C4-2B (cell line): ENCODE measurements around the gene ATP6V1B1.

Experiments used
- CTCF ChIP-seq: fragments of 450-650 bp; conservative IDR thresholded peaks from 2 replicates; pipeline ENCODE4 v1.5.1; 2017; ENCODE audit warnings: mild to moderate bottlenecking
- ZFX ChIP-seq: fragments of 450-650 bp; IDR thresholded peaks from 2 replicates; pipeline ENCODE4 v1.6.1; 2017

GRCh38 chr2:70957798-70958197 lies 22.1 kb downstream of the ATP6V1B1 start:
- TF ChIP-seq CTCF (no peak), ZFX (no peak)
